AG04450 (cell line): ENCODE data around the gene RPL28. TPM values are rescaled to one million over a fixed set of nuclear protein-coding genes. Genes with fewer than 3 reads are reported as not detected.

ENCODE experiments used
- CTCF ChIA-PET: fragments of 300-600, 350-600 bp; formaldehyde crosslinking; extraction: SDS; loops from one replicate; lab custom pipeline; 2022; ENCODE audit warnings: antibody characterized with exemption, inconsistent platforms; lab: Charles Lee
- POLR2A ChIA-PET: fragments of 350-600 bp; formaldehyde crosslinking; extraction: SDS; loops from one replicate; lab custom pipeline; 2021; ENCODE audit warnings: antibody characterized with exemption, inconsistent platforms; lab: Yijun Ruan, JAX
- DNase-seq: peaks from one replicate; pipeline ENCODE4 v3.0.0-alpha.2; 2011; ENCODE audit warnings: low read depth, low spot score
- H3K27ac ChIP-seq: one replicate; pipeline ENCODE4 v1.5.1; 2012; ENCODE audit warnings: low read depth, low read length, control low read depth
- H3K27me3 ChIP-seq: one replicate; pipeline ENCODE4 v1.6.0; 2012; ENCODE audit warnings: low read length; ENCODE audit not compliant: control insufficient read depth, insufficient read depth
- H3K4me3 ChIP-seq: 2 replicates; pipeline ENCODE4 v1.5.1; 2011; ENCODE audit warnings: mild to moderate bottlenecking, low read depth, low read length, control low read depth
- H3K9me3 ChIP-seq: 2 replicates; pipeline ENCODE4 v1.5.1; 2012; ENCODE audit warnings: low read length; ENCODE audit not compliant: control insufficient read depth, insufficient read depth
- CTCF ChIP-seq: IDR thresholded peaks from 2 replicates; pipeline ENCODE4 v1.5.1; 2011; ENCODE audit warnings: low read depth, low read length, control low read depth, inconsistent platforms
- polyA plus RNA-seq: library from polyadenylated mRNA; depleted of rRNA; stranded (reverse); fragments of >200 nt; gene quantifications from 2 replicates; pipeline ENCODE4 v1.2.3, GENCODE V29; 2011

Gene RPL28
- polyA plus RNA-seq, 1 experiment: 325 TPM

DNA sequence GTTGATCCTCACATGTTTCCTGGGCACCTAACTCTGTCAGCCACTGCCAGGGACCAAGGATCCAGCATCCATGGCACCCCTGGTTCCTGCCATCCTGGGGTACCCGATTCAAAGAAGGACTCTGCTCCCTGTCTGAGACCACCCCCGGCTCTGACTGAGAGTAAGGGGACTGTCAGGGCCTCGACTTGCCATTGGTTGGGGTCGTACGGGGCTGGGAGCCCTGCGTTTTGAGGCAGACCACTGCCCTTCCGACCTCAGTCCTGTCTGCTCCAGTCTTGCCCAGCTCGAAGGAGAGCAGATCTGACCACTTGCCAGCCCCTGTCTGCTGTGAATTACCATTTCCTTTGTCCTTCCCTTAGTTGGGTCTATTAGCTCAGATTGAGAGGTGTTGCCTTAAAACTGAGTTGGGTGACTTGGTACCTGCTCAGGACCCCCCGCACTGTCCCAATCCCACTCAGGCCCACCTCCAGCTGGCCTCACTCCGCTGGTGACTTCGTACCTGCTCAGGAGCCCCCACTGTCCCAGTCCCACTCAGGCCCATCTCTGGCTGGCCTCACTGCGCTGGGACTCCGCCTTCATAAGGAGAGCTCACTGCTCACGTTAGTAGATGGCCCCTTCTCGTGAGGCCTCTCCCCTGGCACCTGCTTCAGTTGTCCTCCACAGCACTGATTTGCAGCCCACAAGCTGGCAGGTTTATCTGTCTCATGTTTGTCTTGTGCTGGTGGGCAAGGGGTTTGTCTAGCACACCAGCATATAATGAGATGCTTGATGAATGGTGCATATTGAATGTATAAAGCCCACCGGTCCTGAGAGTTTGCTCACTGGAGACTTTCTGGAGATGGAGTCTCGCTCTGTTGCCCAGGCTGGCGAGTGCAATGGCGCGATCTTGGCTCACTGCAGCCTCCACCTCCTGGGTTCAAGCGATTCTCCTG lies 3.9 kb downstream of the RPL28 start:
- no peaks in the 10 kb centered on the region for H3K27me3 ChIP-seq
- no peak for TF ChIP-seq CTCF
- ChIA-PET CTCF (interaction anchor here (0.9 to 1.5 kb wide), 3 partner anchors 88 to 249 kb away, joined by 3 to 5 read pairs (median 4); no protein-coding TSS in a partner anchor), POLR2A (interaction anchor here (0.7 to 10.3 kb wide), 5 partner anchors 10 to 24 kb away, joined by 3 to 93 read pairs (median 4); partner anchors contain the start of genes IL11 and UBE2S)
- no peak overlapping the region for H3K4me3 ChIP-seq
- H3K9me3 ChIP-seq: peaks cover 4% of the 10 kb centered on the region; the same call in 1 of the 2 replicates
- peak overlapping the region; percentile 31 for H3K27ac ChIP-seq
- no peak for DNase-seq

DNA sequence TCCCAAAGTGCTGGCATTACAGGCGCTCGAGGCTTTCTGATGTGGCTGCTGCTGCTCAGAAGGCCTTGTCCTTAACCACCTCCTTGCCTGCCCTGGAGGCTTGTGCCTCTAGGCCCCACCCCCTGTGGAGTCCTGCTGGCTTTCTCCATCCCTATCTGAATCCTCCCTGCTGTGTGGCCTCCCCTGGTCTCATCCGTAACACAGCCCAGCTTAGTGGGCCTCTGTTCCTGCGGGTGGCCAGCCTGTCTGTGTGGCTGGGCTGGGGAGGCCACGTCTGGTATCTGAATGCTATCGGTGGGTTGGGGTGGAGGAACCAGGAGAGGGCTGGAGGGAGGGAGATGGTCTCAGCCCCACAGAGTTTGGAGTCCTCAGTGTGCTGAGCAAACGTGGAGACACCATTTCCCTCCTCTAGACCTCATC lies 4.7 kb downstream of the RPL28 start:
- H3K27ac ChIP-seq: no peak overlapping the region
- no peaks in the 10 kb centered on the region for H3K27me3 ChIP-seq
- ChIA-PET POLR2A (interaction anchor here (1.2 to 10.3 kb wide), 4 partner anchors 9 to 20 kb away, joined by 3 to 93 read pairs (median 4); partner anchors contain the start of genes IL11 and UBE2S), CTCF (interaction anchor here (1.5 kb wide), 1 partner anchor 100 kb away, joined by 3 read pairs; no protein-coding TSS in a partner anchor)
- peaks cover 4% of the 10 kb centered on the region; the same call in 1 of the 2 replicates for H3K9me3 ChIP-seq
- no peak for DNase-seq
- no peak for TF ChIP-seq CTCF
- H3K4me3 ChIP-seq: no peak overlapping the region

DNA sequence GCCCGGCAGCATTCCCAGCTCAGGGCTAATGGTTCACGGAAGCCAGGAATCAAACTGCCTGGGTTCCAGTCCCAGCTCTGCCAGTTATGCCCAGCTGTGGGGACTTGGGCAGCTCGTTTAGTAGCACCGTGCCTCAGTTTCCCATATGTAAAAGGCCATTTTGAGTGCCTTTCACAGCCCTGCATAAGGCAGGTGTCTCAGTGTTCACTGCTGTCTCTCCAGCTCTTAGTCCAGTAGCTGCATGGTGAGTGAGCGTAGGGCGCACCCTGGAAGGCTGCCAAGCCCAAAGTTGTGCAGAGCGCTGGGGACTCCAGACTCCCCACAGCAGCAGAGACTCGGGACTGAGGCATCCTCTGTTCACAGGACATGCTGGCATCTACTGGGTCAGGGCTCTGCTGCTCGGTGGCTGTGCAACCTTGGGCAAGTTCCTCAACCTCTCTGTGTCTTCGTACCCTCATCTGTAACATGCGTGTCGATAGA lies 5.5 kb downstream of the RPL28 start:
- Histone ChIP-seq H3K9me3 (peaks cover 4% of the 10 kb centered on the region; the same call in 1 of the 2 replicates), H3K4me3 (no peak overlapping the region), H3K27me3 (no peaks in the 10 kb centered on the region), H3K27ac (peak overlapping the region; percentile 52)
- CTCF ChIA-PET: no interaction called here
- POLR2A ChIA-PET: interaction anchor here (0.8 to 10.3 kb wide), 4 partner anchors 9 to 30 kb away, joined by 3 to 93 read pairs (median 4); partner anchors contain the start of genes IL11 and UBE2S
- no peak for DNase-seq
- no peak for TF ChIP-seq CTCF

DNA sequence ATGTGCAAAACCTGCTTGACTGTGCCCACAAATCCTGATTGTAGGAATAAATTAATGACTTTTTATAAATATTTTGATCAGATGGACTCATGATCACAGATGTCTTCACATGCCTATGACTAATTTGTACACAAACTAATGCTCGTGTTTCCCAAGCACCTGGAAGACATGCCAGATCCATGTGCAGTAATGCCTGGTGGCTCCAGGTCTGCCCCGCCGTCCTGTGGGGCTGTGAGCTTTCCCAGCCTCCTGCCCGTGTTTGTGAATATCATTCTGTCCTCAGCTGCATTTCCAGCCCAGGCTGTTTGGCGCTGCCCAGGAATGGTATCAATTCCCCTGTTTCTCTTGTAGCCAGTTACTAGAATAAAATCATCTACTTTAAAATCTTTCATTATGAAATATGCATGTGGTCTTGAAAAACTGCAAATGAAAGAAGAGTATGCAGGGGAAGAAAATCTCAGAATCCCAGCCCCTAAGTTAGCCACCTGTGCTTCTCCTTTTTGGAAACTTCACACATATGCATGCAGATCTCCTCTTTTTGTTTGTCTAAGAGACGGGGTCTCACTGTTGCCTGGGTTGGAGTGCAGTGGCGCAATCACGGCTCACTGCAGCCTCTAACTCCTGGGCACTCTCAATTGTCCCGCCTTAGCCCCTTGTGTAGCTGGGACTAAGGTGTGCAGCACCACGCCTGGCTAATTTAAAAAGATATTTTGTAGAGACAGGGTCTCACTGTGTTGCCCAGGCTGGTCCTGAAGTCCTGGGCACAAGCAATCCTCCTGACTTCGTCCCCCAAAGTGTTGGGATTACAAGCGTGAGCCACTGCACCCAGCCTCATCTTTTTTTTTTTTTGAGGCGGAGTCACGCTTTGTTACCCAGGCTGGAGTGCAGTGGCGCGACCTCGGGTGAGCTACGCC lies 6.2 kb downstream of the RPL28 start:
- Histone ChIP-seq H3K27me3 (no peaks in the 10 kb centered on the region), H3K4me3 (no peak overlapping the region), H3K9me3 (no peaks in the 10 kb centered on the region), H3K27ac (peak overlapping the region; percentile 39)
- DNase-seq: peak; percentile 42
- TF ChIP-seq CTCF: no peak
- ChIA-PET POLR2A (interaction anchor here (0.7 to 10.3 kb wide), 5 partner anchors 8 to 61 kb away, joined by 3 to 93 read pairs (median 5); partner anchors contain the start of gene UBE2S), CTCF (interaction anchor here (0.6 kb wide), 1 partner anchor 252 kb away, joined by 3 read pairs; no protein-coding TSS in a partner anchor)
